Effector CD8-positive, alpha-beta T cell (primary cell): ENCODE results near the gene LIPG.
"Not testable (repeated sequence)": the region's sequence is repeated elsewhere in the genome, so short reads cannot be mapped to it uniquely, and the experiment has no call there.

ENCODE experiments used
- DNase-seq: peaks from one replicate; lab custom pipeline; 2025; lab: John Stamatoyannopoulos, UW

LIPG gene

GRCh38 chr18:49546719-49547273 lies 15.1 kb upstream of the LIPG start:
- no peak for DNase-seq

- no peak for DNase-seq
Observed at GRCh38 chr18:49547701-49548100, 14.2 kb upstream of the LIPG start.

GRCh38 chr18:49548229-49548636 lies 13.6 kb upstream of the LIPG start:
- DNase-seq = no peak

- DNase-seq = no peak
Observed at GRCh38 chr18:49550621-49551339, 11.1 kb upstream of the LIPG start.

- no peak for DNase-seq
Observed at GRCh38 chr18:49553003-49553402, 8.9 kb upstream of the LIPG start.

- no peak for DNase-seq
Observed at GRCh38 chr18:49555641-49556040, 6.2 kb upstream of the LIPG start.

GRCh38 chr18:49558356-49558755 lies 3.5 kb upstream of the LIPG start:
- DNase-seq = no peak

- DNase-seq = not testable (repeated sequence)
Observed at GRCh38 chr18:49559326-49559931, 2.4 kb upstream of the LIPG start.

- no peak for DNase-seq
Observed at GRCh38 chr18:49560277-49560623, 1.6 kb upstream of the LIPG start.

GRCh38 chr18:49560624-49561288 lies 1.1 kb upstream of the LIPG start:
- DNase-seq = no peak

GRCh38 chr18:49562481-49563129 lies 748 bp downstream of the LIPG start:
- DNase-seq = no peak

- DNase-seq = no peak
Observed at GRCh38 chr18:49563130-49563540, 1.3 kb downstream of the LIPG start.

GRCh38 chr18:49563701-49564517 lies 2.1 kb downstream of the LIPG start:
- no peak for DNase-seq

GRCh38 chr18:49564518-49564834 lies 2.6 kb downstream of the LIPG start:
- no peak for DNase-seq

- no peak for DNase-seq
Observed at GRCh38 chr18:49565101-49565500, 3.2 kb downstream of the LIPG start.

- DNase-seq = no peak
Observed at GRCh38 chr18:49565612-49566011, 3.8 kb downstream of the LIPG start.

GRCh38 chr18:49566217-49566770 lies 4.4 kb downstream of the LIPG start:
- no peak for DNase-seq

- DNase-seq = no peak
Observed at GRCh38 chr18:49566985-49567384, 5.1 kb downstream of the LIPG start.

- DNase-seq = no peak
Observed at GRCh38 chr18:49569724-49570123, 7.9 kb downstream of the LIPG start.

GRCh38 chr18:49570836-49571235 lies 9.0 kb downstream of the LIPG start:
- no peak for DNase-seq

- no peak for DNase-seq
Observed at GRCh38 chr18:49572611-49573345, 10.9 kb downstream of the LIPG start.
